ENCODE measurements around the gene CD69.

DNA sequence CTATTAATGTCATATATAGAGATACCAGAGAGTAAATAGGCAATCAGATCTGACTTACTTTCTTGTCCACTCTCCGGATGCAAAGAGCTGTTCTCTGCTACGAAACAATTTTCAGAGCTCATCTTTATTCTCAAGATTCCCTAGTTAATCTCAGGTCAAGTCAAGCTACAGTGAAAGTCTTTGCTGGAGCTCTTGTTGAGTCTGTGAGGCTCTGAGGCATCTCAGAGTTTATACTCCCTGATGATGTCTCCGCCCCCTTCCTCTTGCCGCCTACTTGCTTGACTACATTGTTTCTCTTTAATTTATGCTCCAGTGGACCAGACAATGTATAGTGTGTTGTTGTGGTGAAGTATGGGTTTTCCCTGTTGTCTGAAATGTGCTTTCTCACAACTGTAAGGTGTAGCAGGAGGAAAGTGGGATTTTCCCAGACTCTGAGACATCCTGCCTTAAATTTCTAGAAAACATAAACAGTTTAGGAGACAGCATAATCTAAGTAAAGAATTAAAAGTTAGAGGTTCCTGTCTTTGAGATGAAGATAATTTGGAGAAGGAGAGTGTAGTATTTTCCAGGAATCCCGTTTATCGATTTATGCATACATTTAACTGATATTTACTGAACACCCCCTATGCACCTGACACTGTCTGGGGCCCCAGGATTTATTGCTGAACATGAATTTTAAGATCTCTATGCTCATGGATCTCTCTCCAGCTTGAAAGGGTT, at the start of gene CD69:
- TF ChIP-seq CTCF (IDR thresholded peaks at IDR 0.05) = no peak
- TF ChIP-seq, protein P1, sequence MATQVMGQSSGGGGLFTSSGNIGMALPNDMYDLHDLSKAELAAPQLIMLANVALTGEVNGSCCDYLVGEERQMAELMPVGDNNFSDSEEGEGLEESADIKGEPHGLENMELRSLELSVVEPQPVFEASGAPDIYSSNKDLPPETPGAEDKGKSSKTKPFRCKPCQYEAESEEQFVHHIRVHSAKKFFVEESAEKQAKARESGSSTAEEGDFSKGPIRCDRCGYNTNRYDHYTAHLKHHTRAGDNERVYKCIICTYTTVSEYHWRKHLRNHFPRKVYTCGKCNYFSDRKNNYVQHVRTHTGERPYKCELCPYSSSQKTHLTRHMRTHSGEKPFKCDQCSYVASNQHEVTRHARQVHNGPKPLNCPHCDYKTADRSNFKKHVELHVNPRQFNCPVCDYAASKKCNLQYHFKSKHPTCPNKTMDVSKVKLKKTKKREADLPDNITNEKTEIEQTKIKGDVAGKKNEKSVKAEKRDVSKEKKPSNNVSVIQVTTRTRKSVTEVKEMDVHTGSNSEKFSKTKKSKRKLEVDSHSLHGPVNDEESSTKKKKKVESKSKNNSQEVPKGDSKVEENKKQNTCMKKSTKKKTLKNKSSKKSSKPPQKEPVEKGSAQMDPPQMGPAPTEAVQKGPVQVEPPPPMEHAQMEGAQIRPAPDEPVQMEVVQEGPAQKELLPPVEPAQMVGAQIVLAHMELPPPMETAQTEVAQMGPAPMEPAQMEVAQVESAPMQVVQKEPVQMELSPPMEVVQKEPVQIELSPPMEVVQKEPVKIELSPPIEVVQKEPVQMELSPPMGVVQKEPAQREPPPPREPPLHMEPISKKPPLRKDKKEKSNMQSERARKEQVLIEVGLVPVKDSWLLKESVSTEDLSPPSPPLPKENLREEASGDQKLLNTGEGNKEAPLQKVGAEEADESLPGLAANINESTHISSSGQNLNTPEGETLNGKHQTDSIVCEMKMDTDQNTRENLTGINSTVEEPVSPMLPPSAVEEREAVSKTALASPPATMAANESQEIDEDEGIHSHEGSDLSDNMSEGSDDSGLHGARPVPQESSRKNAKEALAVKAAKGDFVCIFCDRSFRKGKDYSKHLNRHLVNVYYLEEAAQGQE (IDR thresholded peaks at IDR 0.05; ENCODE audit: insufficient read depth in 1 of 2, low read depth in 2 of 2, low read length in 1 of 2) = no peak
- no peak for TF ChIP-seq POLR2AphosphoS5 (IDR thresholded peaks at IDR 0.05; ENCODE audit: low read depth, low read length)
- no peak for TF ChIP-seq SIN3A (IDR thresholded peaks at IDR 0.05; ENCODE audit: borderline replicate concordance, insufficient read depth, low read depth, low read length)
